ENCODE measurements around the gene OR2W3.
A peak's percentile ranks its signal among the peaks of the same experiment; 100 is the strongest.

OR2W3 gene

GRCh38 chr1:247895976-247896375, 589 bp downstream of the OR2W3 start:
- Mint-ChIP-seq H3K4me1 (ENCODE audit: low read depth) (no peaks in the 10 kb centered on the region), H3K27me3 (no peaks in the 10 kb centered on the region), H3K4me3 (no peak overlapping the region), H3K36me3 (ENCODE audit: low read depth) (no peaks in the 10 kb centered on the region), H3K27ac (no peak overlapping the region), H3K9me3 (peaks cover 13% of the 10 kb centered on the region)
- intact Hi-C loops (cut with micrococcal nuclease): no loop called here

GRCh38 chr1:247904122-247904521, 8.7 kb downstream of the OR2W3 start:
- Mint-ChIP-seq H3K9me3 (no peaks in the 10 kb centered on the region), H3K27me3 (peaks cover 2% of the 10 kb centered on the region), H3K4me3 (no peak overlapping the region), H3K27ac (no peak overlapping the region), H3K36me3 (ENCODE audit: low read depth) (no peaks in the 10 kb centered on the region), H3K4me1 (ENCODE audit: low read depth) (peaks cover 16% of the 10 kb centered on the region)
- intact Hi-C loops (cut with micrococcal nuclease): no loop called here

- peak overlapping the region; percentile 45 for H3K4me3 Mint-ChIP-seq
- intact Hi-C loops (cut with micrococcal nuclease): no loop called here
Observed at GRCh38 chr1:247905181-247905580, 9.8 kb downstream of the OR2W3 start.

GRCh38 chr1:247905910-247906503, 10.6 kb downstream of the OR2W3 start:
- Mint-ChIP-seq H3K36me3 (ENCODE audit: low read depth) (no peaks in the 10 kb centered on the region), H3K9me3 (no peaks in the 10 kb centered on the region), H3K27me3 (peaks cover 2% of the 10 kb centered on the region), H3K4me3 (peak overlapping the region; percentile 76), H3K27ac (peak overlapping the region; percentile 82), H3K4me1 (ENCODE audit: low read depth) (peaks cover 16% of the 10 kb centered on the region)
- intact Hi-C loops (cut with micrococcal nuclease): no loop called here

More at GRCh38 chr1:247905181-247905580, 9.8 kb downstream of the OR2W3 start:
- Mint-ChIP-seq H3K36me3 (ENCODE audit: low read depth) (no peaks in the 10 kb centered on the region), H3K27me3 (peaks cover 2% of the 10 kb centered on the region), H3K9me3 (no peaks in the 10 kb centered on the region), H3K27ac (no peak overlapping the region), H3K4me1 (ENCODE audit: low read depth) (peaks cover 16% of the 10 kb centered on the region)

- Mint-ChIP-seq H3K4me1 (ENCODE audit: low read depth) (peaks cover 16% of the 10 kb centered on the region), H3K9me3 (no peaks in the 10 kb centered on the region), H3K27me3 (peaks cover 2% of the 10 kb centered on the region), H3K27ac (peak overlapping the region; percentile 82), H3K36me3 (ENCODE audit: low read depth) (no peaks in the 10 kb centered on the region), H3K4me3 (peak overlapping the region; percentile 76)
- intact Hi-C loops (cut with micrococcal nuclease): no loop called here
Observed at GRCh38 chr1:247906504-247907047, 11.2 kb downstream of the OR2W3 start.

- H3K4me3 Mint-ChIP-seq: no peak overlapping the region
Observed at GRCh38 chr1:247908766-247909165, 13.4 kb downstream of the OR2W3 start.

GRCh38 chr1:247913786-247914185, 18.4 kb downstream of the OR2W3 start:
- intact Hi-C loops (cut with micrococcal nuclease): no loop called here

More at GRCh38 chr1:247908766-247909165, 13.4 kb downstream of the OR2W3 start:
- H3K27ac Mint-ChIP-seq: no peak overlapping the region
- intact Hi-C loops (cut with micrococcal nuclease): no loop called here
- H3K27me3 Mint-ChIP-seq: peaks cover 2% of the 10 kb centered on the region
- H3K36me3 Mint-ChIP-seq (ENCODE audit: low read depth): no peaks in the 10 kb centered on the region
- H3K9me3 Mint-ChIP-seq: no peaks in the 10 kb centered on the region
- peaks cover 16% of the 10 kb centered on the region for H3K4me1 Mint-ChIP-seq (ENCODE audit: low read depth)

GRCh38 chr1:247914941-247915662, 19.7 kb downstream of the OR2W3 start:
- H3K36me3 Mint-ChIP-seq (ENCODE audit: low read depth): no peaks in the 10 kb centered on the region
- H3K27me3 Mint-ChIP-seq: no peaks in the 10 kb centered on the region
- H3K9me3 Mint-ChIP-seq: no peaks in the 10 kb centered on the region
- no peak overlapping the region for H3K4me3 Mint-ChIP-seq
- H3K27ac Mint-ChIP-seq: no peak overlapping the region
- H3K4me1 Mint-ChIP-seq (ENCODE audit: low read depth): no peaks in the 10 kb centered on the region
- intact Hi-C loops (cut with micrococcal nuclease): no loop called here

More at GRCh38 chr1:247913786-247914185, 18.4 kb downstream of the OR2W3 start:
- no peaks in the 10 kb centered on the region for H3K36me3 Mint-ChIP-seq (ENCODE audit: low read depth)
- no peaks in the 10 kb centered on the region for H3K4me1 Mint-ChIP-seq (ENCODE audit: low read depth)
- H3K27ac Mint-ChIP-seq: no peak overlapping the region
- H3K9me3 Mint-ChIP-seq: no peaks in the 10 kb centered on the region
- H3K4me3 Mint-ChIP-seq: no peak overlapping the region
- no peaks in the 10 kb centered on the region for H3K27me3 Mint-ChIP-seq

GRCh38 chr1:247919952-247920351, 24.6 kb downstream of the OR2W3 start, which contains the start of gene OR2T8:
TSS of gene OR2T8 (plus strand) at chr1:247920252. CDS start at chr1:247921018, 766 bp downstream.
- intact Hi-C loops (cut with micrococcal nuclease): no loop called here
- no peaks in the 10 kb centered on the region for H3K9me3 Mint-ChIP-seq

GRCh38 chr1:247923941-247924340, 28.6 kb downstream of the OR2W3 start:
- intact Hi-C loops (cut with micrococcal nuclease): no loop called here
- no peaks in the 10 kb centered on the region for H3K9me3 Mint-ChIP-seq
- no peaks in the 10 kb centered on the region for H3K27me3 Mint-ChIP-seq
- no peak overlapping the region for H3K27ac Mint-ChIP-seq
- no peak overlapping the region for H3K4me3 Mint-ChIP-seq
- H3K36me3 Mint-ChIP-seq (ENCODE audit: low read depth): no peaks in the 10 kb centered on the region
- H3K4me1 Mint-ChIP-seq (ENCODE audit: low read depth): no peaks in the 10 kb centered on the region

More at GRCh38 chr1:247919952-247920351, 24.6 kb downstream of the OR2W3 start, which contains the start of gene OR2T8:
- H3K4me3 Mint-ChIP-seq: no peak within 1 kb of the TSS
- no peaks in the 10 kb centered on the region for H3K4me1 Mint-ChIP-seq (ENCODE audit: low read depth)
- no peaks in the 10 kb centered on the region for H3K27me3 Mint-ChIP-seq
- no peaks in the 10 kb centered on the region for H3K36me3 Mint-ChIP-seq (ENCODE audit: low read depth)
- H3K27ac Mint-ChIP-seq: no peak within 1 kb of the TSS

GRCh38 chr1:247924868-247925267, 29.5 kb downstream of the OR2W3 start, which contains the start of gene OR2AJ1:
TSS of gene OR2AJ1 (plus strand) at chr1:247924889. CDS start at chr1:247933769, 8,880 bp downstream.
- H3K4me1 Mint-ChIP-seq (ENCODE audit: low read depth): no peaks in the 10 kb centered on the region
- no peaks in the 10 kb centered on the region for H3K27me3 Mint-ChIP-seq
- no peaks in the 10 kb centered on the region for H3K36me3 Mint-ChIP-seq (ENCODE audit: low read depth)
- H3K27ac Mint-ChIP-seq: no peak within 1 kb of the TSS
- no peaks in the 10 kb centered on the region for H3K9me3 Mint-ChIP-seq
- intact Hi-C loops (cut with micrococcal nuclease): no loop called here
- no peak within 1 kb of the TSS for H3K4me3 Mint-ChIP-seq

- peaks cover 17% of the 10 kb centered on the region for H3K9me3 Mint-ChIP-seq
- H3K36me3 Mint-ChIP-seq (ENCODE audit: low read depth): no peaks in the 10 kb centered on the region
- H3K27me3 Mint-ChIP-seq: peaks cover 2% of the 10 kb centered on the region
- intact Hi-C loops (cut with micrococcal nuclease): no loop called here
- no peak overlapping the region for H3K4me3 Mint-ChIP-seq
- H3K4me1 Mint-ChIP-seq (ENCODE audit: low read depth): peaks cover 7% of the 10 kb centered on the region
- H3K27ac Mint-ChIP-seq: no peak overlapping the region
Observed at GRCh38 chr1:247933989-247934388, 38.6 kb downstream of the OR2W3 start.

GRCh38 chr1:247935781-247936180, 40.4 kb downstream of the OR2W3 start:
- H3K27ac Mint-ChIP-seq: no peak overlapping the region
- peaks cover 9% of the 10 kb centered on the region for H3K4me1 Mint-ChIP-seq (ENCODE audit: low read depth)
- no peak overlapping the region for H3K4me3 Mint-ChIP-seq
- no peaks in the 10 kb centered on the region for H3K36me3 Mint-ChIP-seq (ENCODE audit: low read depth)
- intact Hi-C loops (cut with micrococcal nuclease): no loop called here
- peaks cover 2% of the 10 kb centered on the region for H3K27me3 Mint-ChIP-seq
- H3K9me3 Mint-ChIP-seq: peaks cover 17% of the 10 kb centered on the region

GRCh38 chr1:247936415-247936814, 41.0 kb downstream of the OR2W3 start:
- Mint-ChIP-seq H3K27me3 (peaks cover 2% of the 10 kb centered on the region), H3K4me1 (ENCODE audit: low read depth) (peaks cover 15% of the 10 kb centered on the region), H3K27ac (no peak overlapping the region), H3K4me3 (no peak overlapping the region), H3K9me3 (peaks cover 17% of the 10 kb centered on the region), H3K36me3 (ENCODE audit: low read depth) (no peaks in the 10 kb centered on the region)
- intact Hi-C loops (cut with micrococcal nuclease): no loop called here
